ENCODE results near the gene PRODH2. TPM values are rescaled to one million over a fixed set of nuclear protein-coding genes. Genes with fewer than 3 reads are reported as not detected.

Gene PRODH2
- total RNA-seq, 1 donor from 2014 or later: not detected

DNA sequence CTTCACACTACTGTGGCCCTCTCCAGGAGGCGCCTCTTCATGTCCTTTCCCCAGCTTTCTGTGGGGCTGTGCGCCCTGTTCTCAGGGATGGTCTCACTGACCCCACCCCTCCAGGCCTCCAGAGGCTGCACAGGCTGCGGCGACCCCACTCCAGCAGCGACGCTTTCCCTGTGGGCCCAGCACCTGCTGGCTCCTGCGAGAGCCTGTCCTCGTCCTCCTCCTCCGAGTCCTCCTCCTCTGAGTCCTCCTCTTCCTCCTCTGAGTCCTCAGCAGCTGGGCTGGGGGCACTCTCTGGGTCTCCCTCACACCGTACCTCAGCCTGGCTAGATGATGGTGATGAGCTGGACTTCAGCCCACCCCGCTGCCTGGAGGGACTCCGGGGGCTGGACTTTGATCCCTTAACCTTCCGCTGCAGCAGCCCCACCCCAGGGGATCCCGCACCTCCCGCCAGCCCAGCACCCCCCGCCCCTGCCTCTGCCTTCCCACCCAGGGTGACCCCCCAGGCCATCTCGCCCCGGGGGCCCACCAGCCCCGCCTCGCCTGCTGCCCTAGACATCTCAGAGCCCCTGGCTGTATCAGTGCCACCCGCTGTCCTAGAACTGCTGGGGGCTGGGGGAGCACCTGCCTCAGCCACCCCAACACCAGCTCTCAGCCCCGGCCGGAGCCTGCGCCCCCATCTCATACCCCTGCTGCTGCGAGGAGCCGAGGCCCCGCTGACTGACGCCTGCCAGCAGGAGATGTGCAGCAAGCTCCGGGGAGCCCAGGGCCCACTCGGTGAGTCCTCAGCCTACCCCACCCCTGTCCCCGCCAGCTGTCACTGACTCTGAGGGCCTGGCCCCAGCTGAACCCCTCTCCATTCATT lies 26.1 kb downstream of the PRODH2 start:
- intact Hi-C loops (cut with DNase I): no loop called here

DNA sequence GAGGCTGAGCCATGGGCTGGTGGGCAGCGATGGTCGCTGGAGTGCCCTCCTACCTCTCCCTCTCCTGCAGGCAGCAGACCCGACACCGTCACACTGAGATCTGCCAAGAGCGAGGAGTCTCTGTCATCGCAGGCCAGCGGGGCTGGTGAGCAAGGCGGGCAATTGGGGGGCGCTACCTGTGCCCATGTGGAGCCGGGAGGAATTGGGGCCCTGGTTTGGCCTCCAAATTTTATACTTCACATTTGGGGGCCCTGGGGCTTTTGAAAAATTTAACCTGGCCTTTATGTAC lies 27.4 kb downstream of the PRODH2 start:
- ATAC-seq (no peak), DNase-seq (ENCODE audit: low spot score) (no peak)
- intact Hi-C loops (cut with DNase I): no loop called here

More for the DNA sequence above, 26.1 kb downstream of the PRODH2 start:
- ATAC-seq: no peak
- no peak for DNase-seq (ENCODE audit: low spot score)

GRCh38 chr19:35784503-35785338 lies 27.9 kb downstream of the PRODH2 start:
- no peak for ATAC-seq
- intact Hi-C loops (cut with DNase I): no loop called here
- no peak for DNase-seq (ENCODE audit: low spot score)

GRCh38 chr19:35783469-35784434 lies 28.9 kb downstream of the PRODH2 start:
- ATAC-seq (no peak), DNase-seq (ENCODE audit: low spot score) (no peak)
- intact Hi-C loops (cut with DNase I): no loop called here

GRCh38 chr19:35782589-35782988 lies 30.1 kb downstream of the PRODH2 start:
- intact Hi-C loops (cut with DNase I): no loop called here
- ATAC-seq (no peak), DNase-seq (ENCODE audit: low spot score) (no peak)

DNA sequence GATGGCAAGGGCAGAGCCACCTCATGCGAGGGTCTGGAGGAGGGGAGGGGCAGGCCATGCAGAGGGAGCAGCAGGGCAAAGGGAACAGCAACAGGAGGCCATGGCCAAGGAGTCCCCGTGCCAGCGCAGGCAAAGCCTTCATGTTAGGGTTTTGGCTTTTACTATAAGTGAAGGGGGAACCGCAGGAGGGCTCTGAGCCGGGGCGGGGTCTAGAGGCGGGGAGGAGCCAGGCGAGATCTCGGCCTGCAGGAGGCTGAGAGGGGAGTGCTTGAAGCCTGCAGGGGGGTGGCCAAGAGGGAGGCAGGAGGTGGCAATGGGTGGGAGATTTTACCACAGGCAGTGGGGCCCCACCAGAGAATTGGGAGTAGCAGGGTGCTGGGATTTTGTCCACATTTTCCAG lies 31.0 kb downstream of the PRODH2 start:
- intact Hi-C loops (cut with DNase I): no loop called here

DNA sequence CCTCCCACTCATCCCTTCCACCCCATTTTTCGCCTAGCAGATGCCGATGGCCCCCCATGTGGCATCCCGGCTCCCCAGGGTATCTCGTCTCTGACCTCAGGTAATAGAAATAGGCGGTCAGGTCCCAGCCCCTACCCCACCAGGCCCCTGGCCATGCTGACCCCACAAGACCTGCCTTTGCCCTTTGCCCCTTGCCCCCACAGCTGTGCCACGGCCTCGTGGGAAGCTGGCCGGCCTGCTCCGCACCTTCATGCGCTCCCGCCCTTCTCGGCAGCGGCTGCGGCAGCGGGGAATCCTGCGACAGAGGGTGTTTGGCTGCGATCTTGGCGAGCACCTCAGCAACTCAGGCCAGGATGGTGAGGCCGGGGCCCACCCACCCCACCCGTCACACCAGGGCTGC lies 31.9 kb downstream of the PRODH2 start:
- DNase-seq (ENCODE audit: low spot score) (no peak), ATAC-seq (no peak)
- intact Hi-C loops (cut with DNase I): no loop called here

More for the DNA sequence above, 31.0 kb downstream of the PRODH2 start:
- DNase-seq (ENCODE audit: low spot score) (no peak), ATAC-seq (no peak)

DNA sequence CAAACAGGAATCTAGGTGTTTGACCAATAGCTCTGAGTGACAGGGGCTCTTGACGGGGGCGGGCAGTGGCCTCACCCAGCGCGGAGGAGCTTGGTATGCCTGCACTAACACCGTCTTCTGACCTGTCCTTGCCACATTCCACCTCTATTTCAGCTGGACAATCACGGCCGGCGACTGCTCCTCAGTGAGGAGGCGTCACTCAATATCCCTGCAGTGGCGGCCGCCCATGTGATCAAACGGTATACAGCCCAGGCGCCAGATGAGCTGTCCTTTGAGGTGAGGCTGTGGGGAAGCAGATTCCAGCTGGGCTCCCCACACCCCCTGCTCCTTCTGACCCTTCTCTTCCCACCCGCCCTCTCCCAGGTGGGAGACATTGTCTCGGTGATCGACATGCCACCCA lies 32.6 kb downstream of the PRODH2 start:
- intact Hi-C loops (cut with DNase I): no loop called here
- ATAC-seq: no peak

GRCh38 chr19:35779033-35779432 lies 33.6 kb downstream of the PRODH2 start:
- DNase-seq (ENCODE audit: low spot score): no peak
- intact Hi-C loops (cut with DNase I): no loop called here
- no peak for ATAC-seq

More for the DNA sequence above, 32.6 kb downstream of the PRODH2 start:
- no peak for DNase-seq (ENCODE audit: low spot score)

DNA sequence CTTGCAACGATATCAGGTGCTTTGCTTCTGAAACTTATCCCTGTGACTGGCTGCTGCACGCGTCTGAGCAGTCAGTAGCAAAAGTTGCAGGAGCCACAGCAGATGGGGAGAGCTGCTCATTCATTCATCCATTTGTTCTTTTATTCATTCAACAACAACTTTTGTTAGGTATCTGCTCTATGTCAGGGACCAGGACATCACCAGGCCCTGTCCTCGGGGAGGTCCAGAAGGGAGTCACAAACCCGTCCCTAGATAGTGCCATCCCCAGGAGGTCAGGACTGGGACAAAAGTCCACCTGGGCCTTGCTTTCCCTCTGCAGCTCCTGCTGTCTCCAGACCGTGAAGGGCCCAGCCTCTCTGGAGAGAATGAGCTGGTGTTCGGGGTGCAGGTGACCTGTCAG lies 34.7 kb downstream of the PRODH2 start:
- intact Hi-C loops (cut with DNase I): no loop called here
- no peak for DNase-seq (ENCODE audit: low spot score)
- ATAC-seq: no peak

DNA sequence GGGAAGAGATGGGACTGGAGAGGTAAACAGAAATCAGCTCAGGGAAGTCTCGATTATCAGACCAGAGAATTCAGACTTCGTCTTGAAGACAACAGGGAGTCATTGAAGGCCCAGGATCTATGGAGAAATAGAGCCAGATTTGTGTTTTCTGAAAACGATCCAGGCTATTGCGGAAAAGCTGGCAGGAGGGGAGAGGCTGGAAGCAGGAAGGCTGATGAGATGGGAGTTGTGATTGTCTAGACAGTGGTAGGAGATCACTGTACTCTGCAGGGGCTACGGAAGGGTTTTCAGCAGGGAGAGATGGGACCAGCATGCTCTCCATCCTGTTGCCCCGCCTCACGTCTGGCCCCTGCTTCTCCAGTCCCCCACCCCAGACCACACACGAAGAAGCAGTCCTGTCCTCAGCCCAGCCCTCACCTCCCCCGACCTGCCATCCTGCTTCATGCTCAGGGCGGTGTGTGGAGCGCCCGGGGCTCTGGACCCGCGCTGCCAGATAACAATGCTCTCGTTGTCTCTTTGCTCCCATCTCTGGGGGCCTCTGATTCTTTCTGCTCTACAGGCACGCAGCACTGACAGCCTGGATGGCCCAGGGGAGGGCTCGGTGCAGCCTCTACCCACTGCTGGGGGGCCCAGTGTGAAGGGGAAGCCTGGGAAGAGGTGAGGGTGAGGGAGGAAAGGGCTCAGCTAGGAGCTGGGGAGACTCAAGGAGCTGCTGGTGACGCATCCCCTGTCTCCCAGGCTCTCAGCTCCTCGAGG lies 35.4 kb downstream of the PRODH2 start:
- peak; percentile 39 for ATAC-seq
- intact Hi-C loops (cut with DNase I): no loop called here
- no peak for DNase-seq (ENCODE audit: low spot score)

DNA sequence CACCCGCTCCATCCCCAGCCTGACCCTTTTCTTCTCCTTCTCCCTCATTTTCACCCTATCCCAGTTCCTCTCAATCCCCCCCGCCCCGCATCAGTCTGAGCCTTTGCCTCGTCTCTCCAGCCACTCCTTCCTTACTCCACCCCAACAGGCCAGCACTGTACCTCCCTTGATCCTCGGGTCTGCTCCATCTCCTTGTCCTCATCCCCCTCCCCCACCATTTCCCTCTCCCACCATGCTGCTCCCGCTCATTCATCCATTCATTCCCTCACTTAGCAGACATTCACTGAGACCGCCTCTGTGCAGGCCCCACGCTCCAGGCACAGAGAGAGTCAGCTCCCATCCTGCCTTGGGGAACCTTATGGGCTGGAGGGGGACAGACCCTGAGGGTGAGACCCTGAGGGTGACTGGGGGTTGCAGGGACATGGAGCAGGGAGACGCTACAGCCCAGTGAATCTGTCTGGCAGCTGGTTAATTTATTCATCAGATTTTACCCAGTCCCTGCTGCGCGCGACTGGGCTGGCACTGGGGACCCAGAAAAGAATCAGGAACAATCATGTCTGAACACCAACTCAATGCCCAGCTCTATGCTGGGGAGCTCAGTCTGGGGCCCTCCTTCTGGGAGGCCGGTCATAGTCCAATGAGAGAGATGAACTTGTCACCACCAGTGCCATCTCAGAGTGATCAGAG lies 36.4 kb downstream of the PRODH2 start:
- intact Hi-C loops (cut with DNase I): no loop called here

GRCh38 chr19:35775298-35776101 lies 37.1 kb downstream of the PRODH2 start, which contains the start of gene ARHGAP33:
TSS of gene ARHGAP33 (plus strand) at chr19:35775564. CDS start at chr19:35775659, 95 bp downstream.
- ATAC-seq (peak; percentile 98), DNase-seq (ENCODE audit: low spot score) (peak; percentile 100)
- intact Hi-C loops (cut with DNase I): no loop called here

More for the DNA sequence above, 36.4 kb downstream of the PRODH2 start:
- ATAC-seq: no peak
- no peak for DNase-seq (ENCODE audit: low spot score)

DNA sequence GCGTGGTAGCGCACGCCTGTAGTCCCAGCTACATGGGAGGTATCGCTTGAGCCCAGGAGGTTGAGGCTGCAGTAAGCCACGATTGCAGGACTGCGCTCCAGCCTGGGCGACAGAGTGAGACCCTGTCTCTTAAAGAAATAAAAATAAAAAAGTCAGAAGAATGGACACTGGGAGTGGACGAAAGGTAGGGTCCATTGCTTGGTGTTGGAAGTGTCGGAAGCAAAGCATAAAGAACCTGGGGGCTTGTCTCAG lies 37.7 kb downstream of the PRODH2 start:
- intact Hi-C loops (cut with DNase I): no loop called here
- ATAC-seq (peak; percentile 3), DNase-seq (ENCODE audit: low spot score) (no peak)

- DNase-seq (ENCODE audit: low spot score) (no peak), ATAC-seq (no peak)
- intact Hi-C loops (cut with DNase I): no loop called here
Measured at GRCh38 chr19:35774274-35775045, 38.2 kb downstream of the PRODH2 start.

GRCh38 chr19:35773020-35773806 lies 39.4 kb downstream of the PRODH2 start:
- intact Hi-C loops (cut with DNase I): no loop called here
- no peak for DNase-seq (ENCODE audit: low spot score)

More at GRCh38 chr19:35773020-35773806, 39.4 kb downstream of the PRODH2 start:
- no peak for ATAC-seq

All from sciatic nerve (tissue), 2 donors.